ENCODE data around the gene PTPRD. TPM values are rescaled to one million over a fixed set of nuclear protein-coding genes. Genes with fewer than 3 reads are reported as not detected.

The PTPRD gene
- total and polyA plus RNA-seq, 2 donors from 2014 or later: 6.4 to 78.9 TPM

GRCh38 chr9:8267636-8268035 lies 2345.2 kb downstream of the PTPRD start:
- TF ChIP-seq, protein P1, sequence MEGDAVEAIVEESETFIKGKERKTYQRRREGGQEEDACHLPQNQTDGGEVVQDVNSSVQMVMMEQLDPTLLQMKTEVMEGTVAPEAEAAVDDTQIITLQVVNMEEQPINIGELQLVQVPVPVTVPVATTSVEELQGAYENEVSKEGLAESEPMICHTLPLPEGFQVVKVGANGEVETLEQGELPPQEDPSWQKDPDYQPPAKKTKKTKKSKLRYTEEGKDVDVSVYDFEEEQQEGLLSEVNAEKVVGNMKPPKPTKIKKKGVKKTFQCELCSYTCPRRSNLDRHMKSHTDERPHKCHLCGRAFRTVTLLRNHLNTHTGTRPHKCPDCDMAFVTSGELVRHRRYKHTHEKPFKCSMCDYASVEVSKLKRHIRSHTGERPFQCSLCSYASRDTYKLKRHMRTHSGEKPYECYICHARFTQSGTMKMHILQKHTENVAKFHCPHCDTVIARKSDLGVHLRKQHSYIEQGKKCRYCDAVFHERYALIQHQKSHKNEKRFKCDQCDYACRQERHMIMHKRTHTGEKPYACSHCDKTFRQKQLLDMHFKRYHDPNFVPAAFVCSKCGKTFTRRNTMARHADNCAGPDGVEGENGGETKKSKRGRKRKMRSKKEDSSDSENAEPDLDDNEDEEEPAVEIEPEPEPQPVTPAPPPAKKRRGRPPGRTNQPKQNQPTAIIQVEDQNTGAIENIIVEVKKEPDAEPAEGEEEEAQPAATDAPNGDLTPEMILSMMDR (IDR thresholded peaks at IDR 0.05; ENCODE audit: borderline replicate concordance, extremely low read depth, insufficient read depth): no peak
- Histone ChIP-seq H3K36me3 (ENCODE audit: control insufficient read depth in 2 of 3, insufficient read depth in 3 of 3, low read length in 3 of 3) (no peaks in the 10 kb centered on the region), H3K27ac (ENCODE audit: low read depth in 2 of 2, low read length in 2 of 2) (no peak overlapping the region), H3K4me3 (ENCODE audit: low read length in 3 of 3) (no peak overlapping the region), H3K9ac (ENCODE audit: low read length in 3 of 3) (no peak overlapping the region), H3K4me1 (ENCODE audit: control insufficient read depth in 2 of 3, insufficient read depth in 2 of 3, low read depth in 1 of 3, low read length in 3 of 3) (no peaks in the 10 kb centered on the region), H3K9me3 (ENCODE audit: control insufficient read depth in 2 of 3, insufficient read depth in 1 of 3, low read length in 3 of 3) (no peaks in the 10 kb centered on the region), H3K27me3 (ENCODE audit: control insufficient read depth, insufficient read depth, low read length) (no peaks in the 10 kb centered on the region)
- intact Hi-C loops (cut with DNase I): no loop called here
- no peak for DNase-seq
- no peak for FAIRE-seq

DNA sequence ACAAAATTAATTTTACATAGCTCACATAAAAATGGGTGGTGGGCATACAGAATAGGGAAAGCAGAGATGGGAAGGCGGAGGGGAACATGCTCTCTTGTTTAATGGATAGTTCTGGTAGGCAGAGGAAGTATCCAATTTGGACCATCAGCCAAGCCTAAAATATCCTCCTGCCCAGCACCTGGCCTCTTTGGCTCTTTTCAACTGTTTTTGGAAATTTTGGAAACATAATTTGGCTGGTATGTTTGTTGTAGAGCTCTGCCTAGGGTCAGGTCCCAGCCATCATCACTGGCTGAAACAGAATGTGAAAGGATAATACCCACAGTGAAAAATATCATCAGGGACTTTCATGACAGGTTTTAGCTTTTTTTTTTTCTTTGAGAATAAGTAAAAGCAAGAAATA lies 2345.9 kb downstream of the PTPRD start:
- FAIRE-seq: no peak
- TF ChIP-seq, protein P1 (IDR thresholded peaks at IDR 0.05; ENCODE audit: borderline replicate concordance, extremely low read depth, insufficient read depth): no peak
- Histone ChIP-seq H3K9me3 (ENCODE audit: control insufficient read depth in 2 of 3, insufficient read depth in 1 of 3, low read length in 3 of 3) (no peaks in the 10 kb centered on the region), H3K27ac (ENCODE audit: low read depth in 2 of 2, low read length in 2 of 2) (no peak overlapping the region), H3K9ac (ENCODE audit: low read length in 3 of 3) (no peak overlapping the region), H3K36me3 (ENCODE audit: control insufficient read depth in 2 of 3, insufficient read depth in 3 of 3, low read length in 3 of 3) (no peaks in the 10 kb centered on the region), H3K4me1 (ENCODE audit: control insufficient read depth in 2 of 3, insufficient read depth in 2 of 3, low read depth in 1 of 3, low read length in 3 of 3) (no peaks in the 10 kb centered on the region), H3K27me3 (ENCODE audit: control insufficient read depth, insufficient read depth, low read length) (no peaks in the 10 kb centered on the region), H3K4me3 (ENCODE audit: low read length in 3 of 3) (no peak overlapping the region)
- DNase-seq: no peak
- intact Hi-C loops (cut with DNase I): no loop called here

DNA sequence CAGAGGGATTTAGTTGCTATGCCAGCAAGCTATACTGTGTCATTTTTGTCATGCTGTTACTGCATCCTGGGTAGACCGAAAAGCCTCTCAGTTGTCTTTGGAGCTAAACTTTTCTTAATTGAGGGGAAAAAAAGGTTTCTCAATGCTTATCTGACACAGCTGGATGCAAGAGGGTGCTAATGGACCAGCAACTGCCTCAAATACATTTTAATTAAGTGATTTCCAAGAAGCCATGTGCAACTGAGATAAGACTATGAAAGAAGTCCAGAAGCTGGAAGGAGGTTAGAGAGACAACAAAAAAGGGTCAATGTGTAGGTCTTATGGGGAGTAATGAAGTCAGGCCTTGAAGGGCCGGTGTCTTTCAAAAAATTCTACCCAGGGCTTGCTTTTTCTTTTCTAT lies 2347.5 kb downstream of the PTPRD start:
- TF ChIP-seq, protein P1 (IDR thresholded peaks at IDR 0.05; ENCODE audit: borderline replicate concordance, extremely low read depth, insufficient read depth): no peak

More for the DNA sequence above, 2347.5 kb downstream of the PTPRD start:
- Histone ChIP-seq H3K27me3 (ENCODE audit: control insufficient read depth, insufficient read depth, low read length) (no peaks in the 10 kb centered on the region), H3K4me1 (ENCODE audit: control insufficient read depth in 2 of 3, insufficient read depth in 2 of 3, low read depth in 1 of 3, low read length in 3 of 3) (no peaks in the 10 kb centered on the region), H3K4me3 (ENCODE audit: low read length in 3 of 3) (no peak overlapping the region), H3K9me3 (ENCODE audit: control insufficient read depth in 2 of 3, insufficient read depth in 1 of 3, low read length in 3 of 3) (no peaks in the 10 kb centered on the region), H3K27ac (ENCODE audit: low read depth in 2 of 2, low read length in 2 of 2) (no peak overlapping the region), H3K36me3 (ENCODE audit: control insufficient read depth in 2 of 3, insufficient read depth in 3 of 3, low read length in 3 of 3) (no peaks in the 10 kb centered on the region), H3K9ac (ENCODE audit: low read length in 3 of 3) (no peak overlapping the region)
- DNase-seq: no peak
- intact Hi-C loops (cut with DNase I): no loop called here
- FAIRE-seq: no peak

Measured in kidney (tissue), 14 donors.